GM12873 (cell line): ENCODE results near the gene KRTAP2-1.

ENCODE experiments used
- CTCF ChIP-seq: IDR thresholded peaks from 2 replicates; pipeline ENCODE4 v1.5.1; 2012; ENCODE audit warnings: low read depth, mild to moderate bottlenecking, moderate library complexity, low read length, control low read depth; ENCODE audit not compliant: insufficient read depth; ENCODE audit errors: missing control alignments

Gene KRTAP2-1

GRCh38 chr17:41024697-41025096, 22.4 kb downstream of the KRTAP2-1 start:
- no peak for TF ChIP-seq CTCF

- TF ChIP-seq CTCF: no peak
These were observed 26.8 kb downstream of the KRTAP2-1 start for GRCh38 chr17:41020336-41020735.

- TF ChIP-seq CTCF: no peak
These were observed 27.7 kb downstream of the KRTAP2-1 start for GRCh38 chr17:41019415-41019814.

GRCh38 chr17:41018541-41018940, 28.6 kb downstream of the KRTAP2-1 start:
- no peak for TF ChIP-seq CTCF

- no peak for TF ChIP-seq CTCF
These were observed 30.4 kb downstream of the KRTAP2-1 start for GRCh38 chr17:41016578-41017215.

GRCh38 chr17:41015454-41015853, 31.7 kb downstream of the KRTAP2-1 start:
- no peak for TF ChIP-seq CTCF

GRCh38 chr17:41013606-41014005, 33.5 kb downstream of the KRTAP2-1 start:
- TF ChIP-seq CTCF: no peak
